ENCODE measurements around the gene ABHD2. TPM values are rescaled to one million over a fixed set of nuclear protein-coding genes. Genes with fewer than 3 reads are reported as not detected.

The ABHD2 gene
- total RNA-seq, 1 experiment from 2014 or later = 29.7 TPM

GRCh38 chr15:89129816-89130134 is 41.5 kb downstream of the ABHD2 start:
- Mint-ChIP-seq H3K9me3 (no peaks in the 10 kb centered on the region), H3K27ac (no peak overlapping the region), H3K27me3 (ENCODE audit: low read depth) (no peaks in the 10 kb centered on the region), H3K36me3 (peaks cover 10% of the 10 kb centered on the region), H3K4me3 (no peak overlapping the region), H3K4me1 (no peaks in the 10 kb centered on the region)
- POLR2A ChIA-PET = no interaction called here
- TF ChIP-seq ZNF121 (CRISPR knock-in tag; IDR thresholded peaks at IDR 0.05) = no peak
- TF ChIP-seq CBFB (CRISPR knock-in tag; IDR thresholded peaks at IDR 0.05; ENCODE audit: low read depth) = no peak
- no peak for TF ChIP-seq JAZF1 (CRISPR knock-in tag; IDR thresholded peaks at IDR 0.05)
- no peak for TF ChIP-seq NR3C1 (CRISPR knock-in tag; conservative IDR thresholded peaks at IDR 0.05; ENCODE audit: low read depth)
- no peak for TF ChIP-seq CDX4 (CRISPR knock-in tag; IDR thresholded peaks at IDR 0.05; ENCODE audit: borderline replicate concordance)
- TF ChIP-seq IRF1 (CRISPR knock-in tag; IDR thresholded peaks at IDR 0.05) = no peak
- TF ChIP-seq MXD4 (CRISPR knock-in tag; IDR thresholded peaks at IDR 0.05; ENCODE audit: borderline replicate concordance) = no peak
- CTCF ChIA-PET = interaction anchor here (0.6 to 4.4 kb wide), 45 partner anchors 9 to 477 kb away, joined by 3 to 49 read pairs (median 8); partner anchors contain the start of genes ABHD2 and HAPLN3
- ATAC-seq = no peak
- DNase-seq (ENCODE audit: low spot score) = no peak

GRCh38 chr15:89130201-89130600 is 41.9 kb downstream of the ABHD2 start:
- H3K4me3 Mint-ChIP-seq = no peak overlapping the region

More at GRCh38 chr15:89130201-89130600, 41.9 kb downstream of the ABHD2 start:
- no peak for ATAC-seq
- no peak for TF ChIP-seq CREM (CRISPR knock-in tag; IDR thresholded peaks at IDR 0.05)
- no peak for TF ChIP-seq JUN (CRISPR knock-in tag; IDR thresholded peaks at IDR 0.05)
- TF ChIP-seq FOXJ3 (CRISPR knock-in tag; IDR thresholded peaks at IDR 0.05; ENCODE audit: borderline replicate concordance) = no peak
- no peak for TF ChIP-seq CTCF (IDR thresholded peaks at IDR 0.05)
- TF ChIP-seq JAZF1 (CRISPR knock-in tag; IDR thresholded peaks at IDR 0.05) = no peak
- TF ChIP-seq PRDM15 (CRISPR knock-in tag; IDR thresholded peaks at IDR 0.05) = no peak
- no peak for TF ChIP-seq E2F5 (CRISPR knock-in tag; IDR thresholded peaks at IDR 0.05)
- TF ChIP-seq TEAD1 (CRISPR knock-in tag; IDR thresholded peaks at IDR 0.05) = no peak
- no peak for TF ChIP-seq GTF2I (CRISPR knock-in tag; conservative IDR thresholded peaks at IDR 0.05)
- no peak for TF ChIP-seq ETV6 (CRISPR knock-in tag; IDR thresholded peaks at IDR 0.05)
- no peak for TF ChIP-seq OVOL2 (CRISPR knock-in tag; IDR thresholded peaks at IDR 0.05; ENCODE audit: borderline replicate concordance)
- TF ChIP-seq NR3C1 (CRISPR knock-in tag; conservative IDR thresholded peaks at IDR 0.05; ENCODE audit: low read depth) = no peak
- H3K4me1 Mint-ChIP-seq = no peaks in the 10 kb centered on the region
- CTCF ChIA-PET = interaction anchor here (0.6 to 4.4 kb wide), 36 partner anchors 9 to 259 kb away, joined by 3 to 49 read pairs (median 10); partner anchors contain the start of genes ABHD2 and HAPLN3
- no peaks in the 10 kb centered on the region for H3K9me3 Mint-ChIP-seq
- peaks cover 10% of the 10 kb centered on the region for H3K36me3 Mint-ChIP-seq
- no peak overlapping the region for H3K27ac Mint-ChIP-seq
- DNase-seq (ENCODE audit: low spot score) = no peak
- POLR2A ChIA-PET = no interaction called here
- no peaks in the 10 kb centered on the region for H3K27me3 Mint-ChIP-seq (ENCODE audit: low read depth)
